ENCODE data around the gene INO80E. TPM values are rescaled to one million over a fixed set of nuclear protein-coding genes. Genes with fewer than 3 reads are reported as not detected.

The INO80E gene
- total RNA-seq, 1 experiment from 2014 or later = 90.1 TPM

DNA sequence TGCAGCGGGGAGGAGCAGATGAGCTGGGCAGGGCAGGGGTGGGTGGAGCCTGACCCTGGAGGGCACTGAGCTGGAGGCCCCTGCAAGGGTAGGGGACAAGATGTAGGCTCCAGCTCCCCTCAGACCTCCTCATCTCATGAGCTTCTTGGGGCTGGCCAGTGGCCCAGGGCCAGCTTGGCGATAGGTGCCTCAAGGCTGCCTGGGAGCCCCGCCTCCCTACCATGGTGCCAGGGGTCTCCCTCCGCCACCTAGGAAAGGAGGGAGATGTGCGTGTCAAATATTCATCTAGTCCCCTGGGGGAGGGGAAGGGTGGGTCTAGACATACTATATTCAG lies 4.5 kb upstream of the INO80E start:
- DNase-seq (ENCODE audit: unreplicated experiment) = no peak
- Mint-ChIP-seq H3K27me3 (ENCODE audit: insufficient read depth, unreplicated experiment) (no peaks in the 10 kb centered on the region), H3K36me3 (ENCODE audit: insufficient read depth, unreplicated experiment) (peaks cover 31% of the 10 kb centered on the region), H3K4me3 (ENCODE audit: unreplicated experiment) (no peak overlapping the region), H3K27ac (ENCODE audit: low read depth, unreplicated experiment) (no peak overlapping the region), H3K9me3 (ENCODE audit: unreplicated experiment) (no peaks in the 10 kb centered on the region), H3K4me1 (ENCODE audit: insufficient read depth, unreplicated experiment) (peaks cover 11% of the 10 kb centered on the region)
- CTCF ChIA-PET = no interaction called here
- TF ChIP-seq, protein P1, sequence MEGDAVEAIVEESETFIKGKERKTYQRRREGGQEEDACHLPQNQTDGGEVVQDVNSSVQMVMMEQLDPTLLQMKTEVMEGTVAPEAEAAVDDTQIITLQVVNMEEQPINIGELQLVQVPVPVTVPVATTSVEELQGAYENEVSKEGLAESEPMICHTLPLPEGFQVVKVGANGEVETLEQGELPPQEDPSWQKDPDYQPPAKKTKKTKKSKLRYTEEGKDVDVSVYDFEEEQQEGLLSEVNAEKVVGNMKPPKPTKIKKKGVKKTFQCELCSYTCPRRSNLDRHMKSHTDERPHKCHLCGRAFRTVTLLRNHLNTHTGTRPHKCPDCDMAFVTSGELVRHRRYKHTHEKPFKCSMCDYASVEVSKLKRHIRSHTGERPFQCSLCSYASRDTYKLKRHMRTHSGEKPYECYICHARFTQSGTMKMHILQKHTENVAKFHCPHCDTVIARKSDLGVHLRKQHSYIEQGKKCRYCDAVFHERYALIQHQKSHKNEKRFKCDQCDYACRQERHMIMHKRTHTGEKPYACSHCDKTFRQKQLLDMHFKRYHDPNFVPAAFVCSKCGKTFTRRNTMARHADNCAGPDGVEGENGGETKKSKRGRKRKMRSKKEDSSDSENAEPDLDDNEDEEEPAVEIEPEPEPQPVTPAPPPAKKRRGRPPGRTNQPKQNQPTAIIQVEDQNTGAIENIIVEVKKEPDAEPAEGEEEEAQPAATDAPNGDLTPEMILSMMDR (IDR thresholded peaks at IDR 0.05; ENCODE audit: unreplicated experiment) = no peak
- POLR2A ChIA-PET = no interaction called here
- no TSS peak for BruUV-seq (replicated peaks)
- intact Hi-C loops (cut with micrococcal nuclease) = no loop called here

DNA sequence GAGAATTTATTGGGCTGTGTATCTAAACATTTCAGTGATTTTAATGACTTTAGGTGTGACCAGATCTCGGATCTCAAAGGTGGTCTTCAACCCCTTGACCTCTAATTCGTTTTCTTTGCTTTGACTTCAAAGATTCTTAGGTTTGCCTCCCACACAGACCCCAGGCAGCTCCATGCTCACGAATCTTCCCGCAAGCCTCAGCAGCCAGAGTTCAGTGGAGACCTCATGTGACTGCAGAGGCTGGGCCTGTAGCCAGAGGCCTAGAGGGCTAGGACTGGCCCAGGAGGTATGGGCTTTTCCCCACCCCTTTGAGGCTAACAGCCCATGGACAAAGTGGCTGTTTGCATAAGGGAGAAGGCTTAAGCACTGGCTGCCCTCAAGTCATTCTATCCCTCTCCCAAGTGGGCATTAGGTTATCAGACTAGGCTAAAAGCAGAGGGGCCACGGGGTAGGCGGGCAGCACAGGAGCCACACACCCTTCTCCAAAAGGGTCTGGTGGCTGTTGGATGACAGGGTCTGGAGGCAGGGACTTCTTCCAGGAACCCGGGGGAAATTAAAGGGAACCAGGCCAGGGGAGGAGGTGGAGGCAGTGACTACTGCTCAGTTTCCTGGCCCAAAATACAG lies 3.6 kb upstream of the INO80E start:
- no peak overlapping the region for H3K4me3 Mint-ChIP-seq (ENCODE audit: unreplicated experiment)
- peaks cover 35% of the 10 kb centered on the region for H3K36me3 Mint-ChIP-seq (ENCODE audit: insufficient read depth, unreplicated experiment)
- intact Hi-C loops (cut with micrococcal nuclease) = no loop called here
- no peaks in the 10 kb centered on the region for H3K9me3 Mint-ChIP-seq (ENCODE audit: unreplicated experiment)
- no peak overlapping the region for H3K27ac Mint-ChIP-seq (ENCODE audit: low read depth, unreplicated experiment)
- peaks cover 11% of the 10 kb centered on the region for H3K4me1 Mint-ChIP-seq (ENCODE audit: insufficient read depth, unreplicated experiment)
- no peak for DNase-seq (ENCODE audit: unreplicated experiment)
- BruUV-seq (replicated peaks) = no TSS peak
- TF ChIP-seq, protein P1 (IDR thresholded peaks at IDR 0.05; ENCODE audit: unreplicated experiment) = no peak
- ChIA-PET POLR2A (interaction anchor here (1.0 to 5.0 kb wide), 3 partner anchors 12 to 31 kb away, joined by 3 to 72 read pairs (median 3); partner anchors contain the start of gene TAOK2), CTCF (interaction anchor here (0.6 to 1.1 kb wide), 5 partner anchors 10 to 292 kb away, joined by 3 to 4 read pairs (median 3); no protein-coding TSS in a partner anchor)
- no peaks in the 10 kb centered on the region for H3K27me3 Mint-ChIP-seq (ENCODE audit: insufficient read depth, unreplicated experiment)

DNA sequence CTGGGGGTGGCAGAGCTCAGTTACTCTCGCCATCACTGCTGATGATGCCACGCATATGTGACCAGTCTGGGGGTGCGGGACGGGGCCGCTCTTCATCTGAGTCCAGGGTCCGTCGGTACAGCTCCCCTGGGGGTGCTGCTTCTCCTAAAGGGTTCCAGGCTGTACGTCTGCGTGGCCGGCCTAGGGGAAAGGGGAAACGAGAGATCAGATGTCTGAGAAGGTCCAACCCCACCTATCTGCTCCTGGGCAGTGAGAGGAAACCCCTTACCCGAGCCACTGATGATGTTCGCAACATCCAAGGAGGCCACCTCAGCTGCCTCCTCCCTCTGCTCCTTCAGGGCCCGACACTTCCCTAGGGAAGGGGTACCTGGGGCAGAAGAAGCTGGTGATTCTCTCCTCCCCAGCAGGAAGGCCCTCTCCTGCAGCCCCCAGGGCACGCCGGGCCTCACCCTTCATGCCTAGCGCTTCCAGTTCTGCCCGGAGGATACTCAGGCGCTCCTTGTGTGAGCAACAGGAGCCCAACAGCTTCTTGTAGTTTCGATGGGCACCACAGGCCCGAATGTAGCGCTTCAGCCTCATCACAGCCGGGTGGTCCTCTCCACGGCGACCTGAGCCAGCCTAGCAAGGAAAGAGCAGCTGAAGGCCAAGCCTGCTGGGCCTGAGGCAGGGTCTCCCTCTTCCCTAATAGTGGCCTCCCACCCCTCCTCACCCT lies 2.7 kb upstream of the INO80E start:
- POLR2A ChIA-PET = interaction anchor here (0.5 to 5.0 kb wide), 10 partner anchors 8 to 177 kb away, joined by 3 to 72 read pairs (median 3); partner anchors contain the start of genes KCTD13, PAGR1 and TAOK2
- H3K4me3 Mint-ChIP-seq (ENCODE audit: unreplicated experiment) = no peak overlapping the region
- CTCF ChIA-PET = interaction anchor here (0.6 to 1.0 kb wide), 8 partner anchors 10 to 270 kb away, joined by 3 to 6 read pairs (median 3); no protein-coding TSS in a partner anchor
- TF ChIP-seq, protein P1 (IDR thresholded peaks at IDR 0.05; ENCODE audit: unreplicated experiment) = no peak
- no TSS peak for BruUV-seq (replicated peaks)
- H3K36me3 Mint-ChIP-seq (ENCODE audit: insufficient read depth, unreplicated experiment) = peaks cover 41% of the 10 kb centered on the region
- peak overlapping the region; percentile 61 for H3K27ac Mint-ChIP-seq (ENCODE audit: low read depth, unreplicated experiment)
- H3K9me3 Mint-ChIP-seq (ENCODE audit: unreplicated experiment) = no peaks in the 10 kb centered on the region
- H3K4me1 Mint-ChIP-seq (ENCODE audit: insufficient read depth, unreplicated experiment) = peaks cover 11% of the 10 kb centered on the region
- DNase-seq (ENCODE audit: unreplicated experiment) = no peak
- intact Hi-C loops (cut with micrococcal nuclease) = no loop called here
- H3K27me3 Mint-ChIP-seq (ENCODE audit: insufficient read depth, unreplicated experiment) = no peaks in the 10 kb centered on the region

DNA sequence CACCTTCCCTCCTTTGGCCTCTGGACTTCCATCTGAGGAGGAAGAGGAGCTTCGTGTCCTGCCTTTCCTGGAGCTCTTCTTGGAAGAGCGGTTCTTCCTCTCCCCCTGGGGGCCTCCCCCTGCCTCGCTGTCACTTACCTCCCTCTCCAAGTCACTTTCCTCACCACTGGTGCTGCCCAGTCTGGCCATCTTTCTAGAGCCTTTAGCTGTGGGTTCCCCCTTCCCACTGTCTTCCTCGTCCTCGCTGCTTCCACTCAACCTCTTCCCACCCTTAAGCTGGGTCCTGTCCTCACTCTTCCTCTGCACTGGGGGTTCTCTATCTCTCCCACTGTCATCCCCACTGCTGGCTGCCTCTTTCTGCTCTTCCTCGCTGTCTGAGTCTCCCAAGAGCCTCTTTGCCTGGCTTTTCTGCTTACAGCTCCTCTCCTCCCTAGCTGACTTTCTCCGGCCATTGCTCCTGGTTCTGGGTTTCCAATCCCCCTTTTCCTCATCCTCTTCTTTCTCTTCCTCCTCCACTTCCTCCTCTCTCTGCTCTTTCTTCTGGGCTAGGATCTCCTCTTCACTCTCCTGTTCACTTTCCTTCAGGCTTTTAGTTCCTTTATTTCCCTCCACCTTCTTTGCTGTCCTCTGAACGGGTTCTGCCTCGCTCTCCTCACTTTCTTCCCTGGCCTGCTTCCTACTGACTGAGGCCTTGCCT lies 2.0 kb upstream of the INO80E start:
- no peak for DNase-seq (ENCODE audit: unreplicated experiment)
- Mint-ChIP-seq H3K36me3 (ENCODE audit: insufficient read depth, unreplicated experiment) (peaks cover 44% of the 10 kb centered on the region), H3K27ac (ENCODE audit: low read depth, unreplicated experiment) (peak overlapping the region; percentile 61), H3K9me3 (ENCODE audit: unreplicated experiment) (no peaks in the 10 kb centered on the region), H3K4me3 (ENCODE audit: unreplicated experiment) (peak overlapping the region; percentile 98), H3K27me3 (ENCODE audit: insufficient read depth, unreplicated experiment) (no peaks in the 10 kb centered on the region), H3K4me1 (ENCODE audit: insufficient read depth, unreplicated experiment) (peaks cover 11% of the 10 kb centered on the region)
- CTCF ChIA-PET = interaction anchor here (0.6 to 1.0 kb wide), 6 partner anchors 9 to 271 kb away, joined by 3 to 6 read pairs (median 3); no protein-coding TSS in a partner anchor
- TF ChIP-seq, protein P1 (IDR thresholded peaks at IDR 0.05; ENCODE audit: unreplicated experiment) = no peak
- BruUV-seq (replicated peaks) = TSS peak; percentile 58
- intact Hi-C loops (cut with micrococcal nuclease) = no loop called here
- POLR2A ChIA-PET = interaction anchor here (0.5 to 5.0 kb wide), 17 partner anchors 8 to 189 kb away, joined by 3 to 72 read pairs (median 6); partner anchors contain the start of genes ASPHD1, CDIPT, KCTD13 and SEZ6L2

Data from MCF 10A (cell line).